HG03571 (cell line): Measurements from ENCODE around the gene CYP51A1.
"Not testable (repeated sequence)": the region's sequence is repeated elsewhere in the genome, so short reads cannot be mapped to it uniquely, and the experiment has no call there.

Experiments
- ATAC-seq: cut with Tn5 transposase; IDR thresholded peaks from one replicate; pipeline ENCODE4 v1.9.1; 2021; ENCODE audit not compliant: unreplicated experiment

CYP51A1 gene

GRCh38 chr7:92134271-92135051, at the start of gene CYP51A1:
CYP51A1 (minus strand) TSS chr7:92134477; CDS start chr7:92134364, 113 bp downstream.
- peak; percentile 90 for ATAC-seq

GRCh38 chr7:92178928-92179924, 44.9 kb upstream of the CYP51A1 start, which contains the start of gene LRRD1:
LRRD1 (minus strand) TSS chr7:92179142; CDS start chr7:92165202, 13,940 bp downstream.
- ATAC-seq: peak; percentile 100

GRCh38 chr7:92177362-92177761, 43.1 kb upstream of the CYP51A1 start:
- ATAC-seq: no peak

GRCh38 chr7:92169529-92169928, 35.3 kb upstream of the CYP51A1 start:
- not testable (repeated sequence) for ATAC-seq

GRCh38 chr7:92161271-92161670, 27.0 kb upstream of the CYP51A1 start:
- ATAC-seq: no peak

- peak; percentile 64 for ATAC-seq
Measured at GRCh38 chr7:92158660-92159575, 24.6 kb upstream of the CYP51A1 start.

GRCh38 chr7:92156990-92157389, 22.7 kb upstream of the CYP51A1 start:
- no peak for ATAC-seq

- ATAC-seq: no peak
Measured at GRCh38 chr7:92155108-92155739, 20.9 kb upstream of the CYP51A1 start.

- no peak for ATAC-seq
Measured at GRCh38 chr7:92150450-92151017, 16.3 kb upstream of the CYP51A1 start.

- no peak for ATAC-seq
Measured at GRCh38 chr7:92149736-92150239, 15.5 kb upstream of the CYP51A1 start.

GRCh38 chr7:92143192-92143880, 9.1 kb upstream of the CYP51A1 start:
- ATAC-seq: not testable (repeated sequence)

- ATAC-seq: not testable (repeated sequence)
Measured at GRCh38 chr7:92142791-92143190, 8.5 kb upstream of the CYP51A1 start.

- ATAC-seq: no peak
Measured at GRCh38 chr7:92141161-92141560, 6.9 kb upstream of the CYP51A1 start.

GRCh38 chr7:92137557-92137956, 3.3 kb upstream of the CYP51A1 start:
- no peak for ATAC-seq

- no peak for ATAC-seq
Measured at GRCh38 chr7:92135052-92135889, 994 bp upstream of the CYP51A1 start.

- ATAC-seq: peak; percentile 25
Measured at GRCh38 chr7:92133737-92134270, 473 bp downstream of the CYP51A1 start.

GRCh38 chr7:92133133-92133736, 1.0 kb downstream of the CYP51A1 start:
- ATAC-seq: peak; percentile 16
